GM23338 (cell line): Measurements from ENCODE around the gene TAF7L. TPM values are rescaled to one million over a fixed set of nuclear protein-coding genes. Genes with fewer than 3 reads are reported as not detected.

Experiments used
- ATAC-seq: fragments of 200-7000 bp; cut with Tn5 transposase; 3 replicates; pipeline ENCODE4 v1.9.1; 2020
- DNase-seq: peaks from one replicate; pipeline ENCODE4 v3.0.0-alpha.2; 2015; ENCODE audit warnings: low spot score
- H2AFZ ChIP-seq: fragments of 200-600 bp; sonication (generic); 2 replicates; pipeline ENCODE4 v1.8.0; 2016; ENCODE audit warnings: antibody characterized with exemption, mild to moderate bottlenecking, moderate library complexity
- H3F3A ChIP-seq: fragments of 200-600 bp; sonication (generic); replicated peaks from 2 replicates; pipeline ENCODE4 v1.8.0; 2017; ENCODE audit warnings: antibody characterized with exemption, mixed run types, low read depth
- H3K27ac ChIP-seq: fragments of 200-600 bp; sonication (generic); 2 replicates; pipeline ENCODE4 v1.6.1; 2016; ENCODE audit warnings: low read depth
- H3K27me3 ChIP-seq: fragments of 200-600 bp; sonication (generic); 2 replicates; pipeline ENCODE4 v1.8.0; 2016; ENCODE audit warnings: mild to moderate bottlenecking, mixed run types, moderate library complexity; ENCODE audit not compliant: insufficient read depth
- H3K36me3 ChIP-seq: fragments of 200-600 bp; sonication (generic); 2 replicates; pipeline ENCODE4 v1.8.0; 2016; ENCODE audit warnings: mild to moderate bottlenecking; ENCODE audit not compliant: insufficient read depth
- H3K4me1 ChIP-seq: fragments of 200-600 bp; sonication (generic); 2 replicates; pipeline ENCODE4 v1.8.0; 2016; ENCODE audit warnings: mild to moderate bottlenecking, moderate library complexity; ENCODE audit not compliant: insufficient read depth
- H3K4me2 ChIP-seq: fragments of 200-600 bp; sonication (generic); 2 replicates; pipeline ENCODE4 v1.7.1; 2017; ENCODE audit warnings: mixed run types
- H3K4me3 ChIP-seq: fragments of 200-600 bp; sonication (generic); 2 replicates; pipeline ENCODE4 v1.6.1; 2016; ENCODE audit warnings: mixed run types
- H3K79me2 ChIP-seq: fragments of 200-600 bp; sonication (generic); replicated peaks from 2 replicates; pipeline ENCODE4 v1.8.0; 2017; ENCODE audit warnings: mild to moderate bottlenecking; ENCODE audit not compliant: insufficient read depth
- H3K9me2 ChIP-seq: fragments of 200-600 bp; sonication (generic); 2 replicates; pipeline ENCODE4 v1.8.0; 2017; ENCODE audit not compliant: insufficient read depth
- H4K20me1 ChIP-seq: fragments of 200-600 bp; sonication (generic); replicated peaks from 2 replicates; pipeline ENCODE4 v1.8.0; 2017; ENCODE audit warnings: mild to moderate bottlenecking; ENCODE audit not compliant: insufficient read depth
- H3K27ac Mint-ChIP-seq: 2 replicates; pipeline ENCODE4 v1.8.0; 2020; ENCODE audit warnings: inconsistent platforms, mild to moderate bottlenecking, moderate library complexity, mixed read lengths
- H3K27me3 Mint-ChIP-seq: 3 replicates; pipeline ENCODE4 v1.8.0; 2022; ENCODE audit warnings: low read depth, mild to moderate bottlenecking, moderate library complexity, mixed read lengths, inconsistent platforms; ENCODE audit not compliant: insufficient read depth, poor library complexity
- H3K36me3 Mint-ChIP-seq: 3 replicates; pipeline ENCODE4 v1.8.0; 2021; ENCODE audit warnings: low read depth, mild to moderate bottlenecking, inconsistent platforms, moderate library complexity, mixed read lengths
- H3K4me1 Mint-ChIP-seq: 3 replicates; pipeline ENCODE4 v1.8.0; 2020; ENCODE audit warnings: mild to moderate bottlenecking, inconsistent platforms, mixed read lengths
- H3K4me3 Mint-ChIP-seq: 3 replicates; pipeline ENCODE4 v1.8.0; 2021; ENCODE audit warnings: moderate library complexity, mild to moderate bottlenecking, inconsistent platforms, mixed read lengths
- H3K9me3 Mint-ChIP-seq: 3 replicates; pipeline ENCODE4 v1.8.0; 2020; ENCODE audit warnings: moderate library complexity, mild to moderate bottlenecking, inconsistent platforms, mixed read lengths
- CREB1 ChIP-seq: fragments of 250-450 bp; sonication (Bioruptor Pico); IDR thresholded peaks from 2 replicates; pipeline ENCODE4 v1.5.0; 2020; ENCODE audit warnings: low read depth, mild to moderate bottlenecking, moderate library complexity
- ETS1 ChIP-seq: IDR thresholded peaks from 2 replicates; pipeline ENCODE4 v1.6.1; 2016; ENCODE audit warnings: antibody characterized with exemption
- EZH2 ChIP-seq: fragments of 200-600 bp; sonication (generic); IDR thresholded peaks from one replicate; pipeline ENCODE4 v1.8.0; 2017; ENCODE audit warnings: antibody characterized with exemption, mild to moderate bottlenecking, low read depth; ENCODE audit not compliant: unreplicated experiment
- EZH2phosphoT487 ChIP-seq: fragments of 200-600 bp; sonication (generic); IDR thresholded peaks from one replicate; pipeline ENCODE4 v1.8.1; 2018; ENCODE audit warnings: antibody characterized with exemption; ENCODE audit not compliant: unreplicated experiment
- STAT1 ChIP-seq: IDR thresholded peaks from one replicate; pipeline ENCODE4 v1.6.1; 2016; ENCODE audit warnings: antibody characterized with exemption; ENCODE audit not compliant: unreplicated experiment
- ZNF114 ChIP-seq: fragments of 250-450 bp; sonication (Bioruptor Pico); IDR thresholded peaks from 2 replicates; pipeline ENCODE4 v1.5.0; 2020; ENCODE audit warnings: mild to moderate bottlenecking, moderate library complexity
- ZNF331 ChIP-seq: fragments of 250-450 bp; sonication (Bioruptor Pico); IDR thresholded peaks from 2 replicates; pipeline ENCODE4 v1.5.0; 2020; ENCODE audit warnings: low read depth, mild to moderate bottlenecking, moderate library complexity
- ZNF462 ChIP-seq: fragments of 250-450 bp; sonication (Bioruptor Pico); IDR thresholded peaks from 2 replicates; pipeline ENCODE4 v1.5.0; 2020; ENCODE audit warnings: mild to moderate bottlenecking, moderate library complexity
- polyA plus RNA-seq: library from polyadenylated mRNA; unstranded; fragments of >200 nt; fragmentation: Nextera tagmentation; extraction: Ambion mirVana; gene quantifications from 2 replicates; pipeline ENCODE4 v1.2.1, GENCODE V29; 2016
- total RNA-seq: library from RNA; depleted of rRNA; stranded (reverse); fragments of >200 nt; shearing (Covaris generic); gene quantifications from 2 replicates; pipeline ENCODE4 v1.2.3, GENCODE V29; 2014

Gene TAF7L
- total and polyA plus RNA-seq, 2 experiments from 2014 or later, result 0.66 TPM; not detected in 1

DNA sequence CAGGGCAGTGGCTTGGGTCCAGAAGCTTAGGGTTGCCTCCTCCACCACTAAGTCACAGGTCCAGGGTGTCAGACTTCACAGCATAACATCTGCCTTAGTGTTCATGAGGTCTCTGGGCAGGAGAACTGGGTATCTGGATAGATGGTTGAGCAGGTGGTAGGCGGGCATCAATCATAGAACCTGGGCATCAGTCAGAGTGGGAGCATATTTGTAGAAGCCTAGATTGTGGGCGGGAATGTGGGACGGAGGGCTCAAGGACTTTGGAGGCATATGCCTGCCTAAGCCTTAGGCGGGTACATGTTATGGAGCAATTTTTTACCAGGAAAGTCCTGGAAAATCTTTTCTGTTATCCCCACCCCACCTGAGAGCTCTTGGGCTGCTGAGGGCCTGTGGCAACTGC, 28.5 kb downstream of the TAF7L start:
- H3K27ac ChIP-seq, result no peak overlapping the region
- no peaks in the 10 kb centered on the region for H3K4me1 ChIP-seq
- Mint-ChIP-seq H3K4me1 (peaks cover 2% of the 10 kb centered on the region; the same call in 2 of the 3 replicates), H3K36me3 (no peaks in the 10 kb centered on the region), H3K9me3 (no peaks in the 10 kb centered on the region), H3K4me3 (no peak overlapping the region), H3K27me3 (peaks cover 3% of the 10 kb centered on the region), H3K27ac (no peak overlapping the region)
- H3K9me2 ChIP-seq, result no peaks in the 10 kb centered on the region
- H4K20me1 ChIP-seq, result no peaks in the 10 kb centered on the region
- no peak overlapping the region for H3K4me3 ChIP-seq
- no peak overlapping the region for H2AFZ ChIP-seq
- H3K27me3 ChIP-seq, result no peaks in the 10 kb centered on the region
- no peak overlapping the region for H3K4me2 ChIP-seq
- no peak for DNase-seq
- ATAC-seq, result no peak
- no peaks in the 10 kb centered on the region for H3F3A ChIP-seq
- no peaks in the 10 kb centered on the region for H3K36me3 ChIP-seq
- no peak for TF ChIP-seq CREB1
- TF ChIP-seq ZNF462 (CRISPR knock-in tag), result no peak
- TF ChIP-seq STAT1, result no peak
- no peak for TF ChIP-seq ETS1
- TF ChIP-seq EZH2, result no peak
- no peak for TF ChIP-seq ZNF114 (CRISPR knock-in tag)
- no peak for TF ChIP-seq ZNF331 (CRISPR knock-in tag)
- TF ChIP-seq EZH2phosphoT487, result no peak
- H3K79me2 ChIP-seq, result no peaks in the 10 kb centered on the region
